ENCODE data around the gene WDR74. TPM values are rescaled to one million over a fixed set of nuclear protein-coding genes. Genes with fewer than 3 reads are reported as not detected.

The WDR74 gene
- total RNA-seq, 6 donors from 2014 or later, result 31.5 to 56.6 (median 50.4) TPM

GRCh38 chr11:62880803-62881578, 41.6 kb upstream of the WDR74 start, which contains the start of gene SLC3A2:
TSS of gene SLC3A2 (plus strand) at chr11:62880896. CDS start at chr11:62881024, 128 bp downstream.
- Histone ChIP-seq H3K9me3 (no peaks in the 10 kb centered on the region), H3K4me3 (peak within 1 kb of the TSS; percentile 69 to 99 (median 88)), H3K27ac (peak within 1 kb of the TSS; percentile 97 to 99 (median 98)), H3K27me3 (no peaks in the 10 kb centered on the region), H3K36me3 (peaks cover 26 to 39% (median 34%) of the 10 kb centered on the region in 4 donors), H3K4me1 (peaks cover 47 to 59% (median 50%) of the 10 kb centered on the region in 4 donors)
- DNase-seq (peak; percentile 94 to 96), ATAC-seq (ENCODE audit: low FRiP score in 2 of 2) (peak; percentile 96)
- 0 to 1% methylated on average over 3 to 62 of the region's 69 CpGs for WGBS, 2 donors
- peak in 1 of 4 donors; percentile 63 for TF ChIP-seq EP300 (IDR thresholded peaks at IDR 0.05)
- TF ChIP-seq, protein P1, sequence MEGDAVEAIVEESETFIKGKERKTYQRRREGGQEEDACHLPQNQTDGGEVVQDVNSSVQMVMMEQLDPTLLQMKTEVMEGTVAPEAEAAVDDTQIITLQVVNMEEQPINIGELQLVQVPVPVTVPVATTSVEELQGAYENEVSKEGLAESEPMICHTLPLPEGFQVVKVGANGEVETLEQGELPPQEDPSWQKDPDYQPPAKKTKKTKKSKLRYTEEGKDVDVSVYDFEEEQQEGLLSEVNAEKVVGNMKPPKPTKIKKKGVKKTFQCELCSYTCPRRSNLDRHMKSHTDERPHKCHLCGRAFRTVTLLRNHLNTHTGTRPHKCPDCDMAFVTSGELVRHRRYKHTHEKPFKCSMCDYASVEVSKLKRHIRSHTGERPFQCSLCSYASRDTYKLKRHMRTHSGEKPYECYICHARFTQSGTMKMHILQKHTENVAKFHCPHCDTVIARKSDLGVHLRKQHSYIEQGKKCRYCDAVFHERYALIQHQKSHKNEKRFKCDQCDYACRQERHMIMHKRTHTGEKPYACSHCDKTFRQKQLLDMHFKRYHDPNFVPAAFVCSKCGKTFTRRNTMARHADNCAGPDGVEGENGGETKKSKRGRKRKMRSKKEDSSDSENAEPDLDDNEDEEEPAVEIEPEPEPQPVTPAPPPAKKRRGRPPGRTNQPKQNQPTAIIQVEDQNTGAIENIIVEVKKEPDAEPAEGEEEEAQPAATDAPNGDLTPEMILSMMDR (IDR thresholded peaks at IDR 0.05), result peak; percentile 63 to 93 (median 82)
- TF ChIP-seq POLR2AphosphoS5 (IDR thresholded peaks at IDR 0.05), result peak; percentile 97 to 99
- peak; percentile 91 to 99 (median 98) for TF ChIP-seq POLR2A (IDR thresholded peaks at IDR 0.05)

- TF ChIP-seq, protein P1 (IDR thresholded peaks at IDR 0.05), result no peak
- TF ChIP-seq POLR2A (IDR thresholded peaks at IDR 0.05) (no peak), EP300 (IDR thresholded peaks at IDR 0.05) (no peak), POLR2AphosphoS5 (IDR thresholded peaks at IDR 0.05) (no peak)
- Histone ChIP-seq H3K9me3 (no peaks in the 10 kb centered on the region), H3K27ac (peak overlapping the region; percentile 97 to 99 (median 98)), H3K4me3 (peak overlapping the region; percentile 69 to 99 (median 88)), H3K4me1 (peaks cover 42 to 53% (median 45%) of the 10 kb centered on the region in 4 donors), H3K27me3 (no peaks in the 10 kb centered on the region), H3K36me3 (peaks cover 20 to 32% (median 27%) of the 10 kb centered on the region in 4 donors)
- DNase-seq (peak in 1 of 2 donors; percentile 60), ATAC-seq (ENCODE audit: low FRiP score in 2 of 2) (peak; percentile 56 to 72)
- WGBS, 2 donors, result 0% methylated on average over 13 to 16 of the region's 16 CpGs
These were observed 40.9 kb upstream of the WDR74 start for GRCh38 chr11:62880231-62880802.

DNA sequence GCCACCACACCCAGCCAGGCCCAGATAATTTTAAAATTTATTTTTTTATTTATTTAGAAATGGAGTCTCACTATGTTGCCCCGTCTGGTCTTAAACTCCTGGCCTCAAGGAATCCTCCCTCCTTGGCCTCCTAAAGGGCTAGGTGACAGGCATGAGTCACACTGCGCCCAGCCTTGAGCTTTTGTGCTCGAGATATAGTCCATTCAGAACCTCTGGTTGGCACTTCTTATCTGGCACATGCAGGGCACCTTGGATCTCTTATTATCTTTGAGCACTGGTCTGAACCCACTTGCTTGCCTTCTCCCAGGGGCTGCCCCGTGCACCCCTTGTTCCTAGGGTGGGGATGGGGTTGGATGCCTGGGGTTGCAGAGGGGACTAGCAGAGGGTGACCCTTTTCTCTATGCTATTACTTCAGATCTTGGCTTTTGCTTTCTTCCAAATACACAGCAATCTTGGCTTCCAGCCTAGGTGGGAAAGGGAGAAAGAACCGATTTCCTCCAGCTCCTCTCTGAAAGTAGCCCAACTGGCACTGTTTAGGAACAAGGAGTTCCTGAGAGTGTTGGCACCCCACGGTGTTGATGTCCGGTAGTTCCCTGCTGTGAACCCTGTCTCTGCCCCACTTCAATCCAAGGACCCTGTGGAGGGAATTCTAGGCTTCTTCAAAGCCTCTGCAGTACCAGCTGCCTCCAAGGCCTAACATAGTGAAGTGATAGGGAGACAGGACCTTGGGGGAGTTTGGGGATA, 40.0 kb upstream of the WDR74 start:
- Histone ChIP-seq H3K4me1 (peaks cover 35 to 44% (median 37%) of the 10 kb centered on the region in 4 donors), H3K27me3 (no peaks in the 10 kb centered on the region), H3K9me3 (no peaks in the 10 kb centered on the region), H3K4me3 (peak overlapping the region in 2 of 4 donors; percentile 69 to 81), H3K36me3 (peaks cover 15 to 23% (median 19%) of the 10 kb centered on the region in 4 donors), H3K27ac (peak overlapping the region; percentile 97 to 99 (median 98))
- DNase-seq, result no peak
- 53 to 75% methylated on average over 6 to 7 of the region's 7 CpGs for WGBS, 2 donors
- TF ChIP-seq EP300 (IDR thresholded peaks at IDR 0.05) (peak in 1 of 4 donors; percentile 48), POLR2A (IDR thresholded peaks at IDR 0.05) (no peak), POLR2AphosphoS5 (IDR thresholded peaks at IDR 0.05) (peak in 1 of 2 donors; percentile 13)
- TF ChIP-seq, protein P1 (IDR thresholded peaks at IDR 0.05), result no peak
- no peak for ATAC-seq (ENCODE audit: low FRiP score in 2 of 2)

GRCh38 chr11:62876712-62877111, 37.3 kb upstream of the WDR74 start:
- H3K27ac ChIP-seq, result no peak overlapping the region
- 89 to 93% methylated on average over 6 of the region's 6 CpGs for WGBS, 2 donors

More at GRCh38 chr11:62876712-62877111, 37.3 kb upstream of the WDR74 start:
- TF ChIP-seq EP300 (IDR thresholded peaks at IDR 0.05) (no peak), POLR2A (IDR thresholded peaks at IDR 0.05) (no peak), POLR2AphosphoS5 (IDR thresholded peaks at IDR 0.05) (no peak)
- TF ChIP-seq, protein P1 (IDR thresholded peaks at IDR 0.05), result no peak
- no peaks in the 10 kb centered on the region for H3K27me3 ChIP-seq
- H3K9me3 ChIP-seq, result no peaks in the 10 kb centered on the region
- no peak overlapping the region for H3K4me3 ChIP-seq
- H3K36me3 ChIP-seq, result no peaks in the 10 kb centered on the region
- peaks cover 14 to 18% (median 16%) of the 10 kb centered on the region in 4 donors for H3K4me1 ChIP-seq
- DNase-seq (no peak), ATAC-seq (ENCODE audit: low FRiP score in 2 of 2) (no peak)

Data from upper lobe of left lung (tissue), 6 donors.